ENCODE results near the gene PTPRE.

PTPRE gene

DNA sequence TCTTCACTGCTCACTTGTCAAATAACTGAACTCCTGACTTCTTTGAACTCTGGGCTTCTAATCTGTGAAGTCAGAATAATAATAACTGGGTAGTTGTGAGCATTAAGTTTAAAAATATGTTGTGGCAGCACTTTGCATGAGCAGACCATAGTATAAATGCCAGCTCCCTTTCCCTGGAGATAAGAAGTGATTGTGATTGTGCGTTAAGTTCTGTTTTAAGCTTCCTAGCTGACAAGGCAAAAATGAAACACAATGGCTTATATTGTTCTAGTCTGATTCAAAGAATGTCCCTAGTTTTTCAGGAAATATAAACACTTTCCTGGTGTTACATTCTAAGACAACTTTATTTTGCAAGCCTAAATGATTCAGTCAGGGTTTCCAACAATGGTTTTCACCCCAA, 61.8 kb downstream of the PTPRE start:
- H3K27me3 ChIP-seq (ENCODE audit: control insufficient read depth, insufficient read depth, low read length, poor library complexity, severe bottlenecking): no peaks in the 10 kb centered on the region
- H3K4me1 ChIP-seq (ENCODE audit: control insufficient read depth, insufficient read depth, low read length): peaks cover 6% of the 10 kb centered on the region
- no peaks in the 10 kb centered on the region for H3K36me3 ChIP-seq (ENCODE audit: control insufficient read depth, insufficient read depth, low read length)
- WGBS, 2 experiments: 89 to 100% methylated on average over 1 of the region's 1 CpG
- H3K27ac ChIP-seq (ENCODE audit: insufficient read depth, low read depth, low read length, poor library complexity, severe bottlenecking): no peak overlapping the region
- no peaks in the 10 kb centered on the region for H3K9me3 ChIP-seq (ENCODE audit: control insufficient read depth, low read length)
- no peak overlapping the region for H3K4me3 ChIP-seq (ENCODE audit: insufficient read depth, low read depth, low read length)

DNA sequence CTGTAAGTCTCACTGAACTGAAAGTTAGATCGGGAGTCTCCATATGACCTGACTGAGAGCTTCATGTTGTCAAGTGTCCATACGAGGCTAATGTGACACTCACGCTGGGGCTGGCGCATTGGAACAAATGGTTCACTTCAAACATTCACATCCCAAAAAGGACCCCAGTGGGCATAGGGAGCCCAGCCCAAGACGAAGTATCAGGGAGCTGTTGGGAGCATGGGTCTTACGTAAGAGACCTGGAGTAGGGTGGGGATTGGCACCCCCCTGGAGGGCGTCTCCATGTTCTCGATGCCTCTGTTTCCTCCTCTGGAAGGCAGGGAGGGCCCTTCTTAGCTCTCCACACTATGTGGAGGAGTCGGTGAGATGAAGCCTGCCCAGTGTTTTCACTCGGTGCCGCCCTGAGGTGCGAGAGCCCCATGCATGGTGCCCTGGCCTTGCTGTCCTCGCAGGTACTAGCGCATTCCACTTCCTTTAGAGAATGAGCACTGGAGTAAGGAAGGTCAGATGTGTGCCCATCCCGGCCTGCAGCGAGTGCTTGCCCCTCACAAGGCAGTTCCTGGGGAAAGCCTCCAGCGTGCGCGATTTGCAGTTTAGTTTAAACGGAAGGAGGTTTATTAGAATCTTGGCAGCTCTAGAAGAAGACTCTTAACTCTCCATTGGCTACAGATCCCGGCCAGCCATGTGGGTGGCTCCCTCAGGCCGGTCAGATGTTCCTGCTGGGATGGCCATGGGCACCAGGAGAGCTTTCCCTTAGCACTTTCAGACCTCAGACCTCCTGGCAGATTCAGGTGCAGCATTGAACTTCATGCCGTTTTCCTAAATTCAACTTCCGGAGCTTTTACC, 64.4 kb downstream of the PTPRE start:
- H3K9me3 ChIP-seq (ENCODE audit: control insufficient read depth, low read length): no peaks in the 10 kb centered on the region
- H3K36me3 ChIP-seq (ENCODE audit: control insufficient read depth, insufficient read depth, low read length): no peaks in the 10 kb centered on the region
- H3K4me1 ChIP-seq (ENCODE audit: control insufficient read depth, insufficient read depth, low read length): peaks cover 6% of the 10 kb centered on the region
- H3K4me3 ChIP-seq (ENCODE audit: insufficient read depth, low read depth, low read length): no peak overlapping the region
- H3K27me3 ChIP-seq (ENCODE audit: control insufficient read depth, insufficient read depth, low read length, poor library complexity, severe bottlenecking): no peaks in the 10 kb centered on the region
- H3K27ac ChIP-seq (ENCODE audit: insufficient read depth, low read depth, low read length, poor library complexity, severe bottlenecking): no peak overlapping the region
- WGBS, 2 experiments: 92 to 95% methylated on average over 24 of the region's 24 CpGs

DNA sequence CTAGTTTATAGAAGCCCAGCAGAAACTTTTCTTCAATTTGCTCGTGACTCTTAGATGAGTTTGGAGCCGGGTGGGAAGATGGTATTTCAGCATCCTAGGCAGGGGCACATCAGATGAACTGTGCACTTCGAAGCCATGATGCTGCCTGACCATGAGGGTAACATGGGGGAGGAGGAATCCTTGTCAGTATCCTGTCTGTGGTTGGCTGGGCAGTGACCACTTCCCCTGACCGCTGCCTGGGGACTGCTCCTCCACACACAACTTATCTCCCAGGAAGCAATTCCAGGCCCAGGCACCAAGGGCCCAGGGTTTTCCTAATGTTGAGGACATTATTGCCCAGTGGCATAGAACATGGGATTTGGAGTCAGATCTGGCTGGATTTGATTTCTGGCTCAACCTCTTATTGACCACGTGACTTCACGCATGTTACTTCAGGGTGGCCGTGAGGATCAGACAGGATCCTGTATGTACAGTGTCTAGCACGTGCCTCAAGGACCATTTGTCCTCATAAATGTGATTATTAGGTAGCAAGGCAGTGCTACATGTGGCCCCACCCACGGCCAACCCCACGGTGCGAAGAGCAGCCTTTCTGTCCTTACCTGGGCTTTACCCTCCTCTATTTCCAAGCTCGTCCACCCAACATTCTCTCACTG, 65.2 kb downstream of the PTPRE start:
- H3K36me3 ChIP-seq (ENCODE audit: control insufficient read depth, insufficient read depth, low read length): no peaks in the 10 kb centered on the region
- WGBS, 2 experiments: 93 to 94% methylated on average over 12 of the region's 12 CpGs
- peaks cover 6% of the 10 kb centered on the region for H3K4me1 ChIP-seq (ENCODE audit: control insufficient read depth, insufficient read depth, low read length)
- no peak overlapping the region for H3K4me3 ChIP-seq (ENCODE audit: insufficient read depth, low read depth, low read length)
- no peaks in the 10 kb centered on the region for H3K27me3 ChIP-seq (ENCODE audit: control insufficient read depth, insufficient read depth, low read length, poor library complexity, severe bottlenecking)
- H3K27ac ChIP-seq (ENCODE audit: insufficient read depth, low read depth, low read length, poor library complexity, severe bottlenecking): no peak overlapping the region
- no peaks in the 10 kb centered on the region for H3K9me3 ChIP-seq (ENCODE audit: control insufficient read depth, low read length)

DNA sequence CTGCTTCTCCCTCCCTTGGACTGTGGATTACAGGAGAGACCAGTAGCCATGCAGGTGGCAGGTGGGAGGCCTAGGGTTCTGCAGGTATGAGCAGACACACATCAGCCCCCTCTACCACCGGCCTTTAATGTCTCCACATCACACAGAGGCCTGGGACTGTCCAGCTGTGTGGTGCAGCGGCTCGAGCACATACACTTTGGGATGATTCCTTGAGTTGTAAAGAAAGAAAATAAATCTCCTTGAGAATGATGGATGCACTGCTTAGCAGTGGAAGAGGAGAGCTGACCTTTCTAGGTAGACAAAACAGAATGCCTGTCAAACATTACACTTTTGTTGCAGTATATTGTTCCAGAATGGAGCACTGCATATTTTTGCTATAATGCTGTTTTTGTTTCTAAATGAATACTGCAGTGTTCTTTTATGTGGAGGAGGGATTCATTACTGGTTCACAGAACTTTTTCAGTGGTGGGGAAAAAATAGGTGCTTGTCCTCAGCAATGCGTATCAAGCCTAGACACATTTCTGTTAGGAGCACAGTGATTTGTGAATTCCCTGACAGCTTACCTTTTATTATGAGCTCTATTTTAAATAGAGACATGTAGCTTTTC, 66.0 kb downstream of the PTPRE start:
- 94 to 95% methylated on average over 4 of the region's 4 CpGs for WGBS, 2 experiments
- Histone ChIP-seq H3K9me3 (ENCODE audit: control insufficient read depth, low read length) (no peaks in the 10 kb centered on the region), H3K4me1 (ENCODE audit: control insufficient read depth, insufficient read depth, low read length) (peaks cover 9% of the 10 kb centered on the region), H3K27me3 (ENCODE audit: control insufficient read depth, insufficient read depth, low read length, poor library complexity, severe bottlenecking) (no peaks in the 10 kb centered on the region), H3K27ac (ENCODE audit: insufficient read depth, low read depth, low read length, poor library complexity, severe bottlenecking) (no peak overlapping the region), H3K4me3 (ENCODE audit: insufficient read depth, low read depth, low read length) (no peak overlapping the region), H3K36me3 (ENCODE audit: control insufficient read depth, insufficient read depth, low read length) (no peaks in the 10 kb centered on the region)

DNA sequence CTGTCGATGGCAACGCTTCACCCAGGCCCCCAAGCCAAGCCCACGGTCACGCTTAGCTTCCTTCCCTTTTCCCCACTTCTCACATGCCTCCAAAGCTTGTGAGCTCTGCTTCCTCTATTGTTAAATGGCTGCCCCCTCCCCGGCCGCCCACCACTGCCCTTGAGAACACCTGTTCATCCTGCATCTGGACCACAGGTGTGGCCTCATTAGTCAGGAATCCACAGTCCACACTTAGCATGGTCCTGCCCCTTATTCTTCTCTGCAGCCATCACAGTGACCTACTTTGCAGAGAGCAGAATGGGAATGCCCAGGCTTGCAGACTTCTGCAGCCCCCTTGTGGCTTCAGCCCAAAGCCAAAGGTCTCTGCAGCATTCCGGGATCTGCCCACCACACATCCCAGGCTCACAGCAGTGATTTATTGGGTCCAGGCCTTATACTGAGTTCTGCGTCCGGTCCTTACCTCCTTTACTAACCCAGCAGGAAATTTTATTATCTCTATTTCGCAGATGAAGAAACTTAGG, 66.9 kb downstream of the PTPRE start:
- Histone ChIP-seq H3K36me3 (ENCODE audit: control insufficient read depth, insufficient read depth, low read length) (no peaks in the 10 kb centered on the region), H3K27me3 (ENCODE audit: control insufficient read depth, insufficient read depth, low read length, poor library complexity, severe bottlenecking) (no peaks in the 10 kb centered on the region), H3K27ac (ENCODE audit: insufficient read depth, low read depth, low read length, poor library complexity, severe bottlenecking) (no peak overlapping the region), H3K4me1 (ENCODE audit: control insufficient read depth, insufficient read depth, low read length) (peaks cover 3% of the 10 kb centered on the region), H3K9me3 (ENCODE audit: control insufficient read depth, low read length) (no peaks in the 10 kb centered on the region), H3K4me3 (ENCODE audit: insufficient read depth, low read depth, low read length) (no peak overlapping the region)
- WGBS, 2 experiments: 82 to 84% methylated on average over 10 of the region's 10 CpGs

DNA sequence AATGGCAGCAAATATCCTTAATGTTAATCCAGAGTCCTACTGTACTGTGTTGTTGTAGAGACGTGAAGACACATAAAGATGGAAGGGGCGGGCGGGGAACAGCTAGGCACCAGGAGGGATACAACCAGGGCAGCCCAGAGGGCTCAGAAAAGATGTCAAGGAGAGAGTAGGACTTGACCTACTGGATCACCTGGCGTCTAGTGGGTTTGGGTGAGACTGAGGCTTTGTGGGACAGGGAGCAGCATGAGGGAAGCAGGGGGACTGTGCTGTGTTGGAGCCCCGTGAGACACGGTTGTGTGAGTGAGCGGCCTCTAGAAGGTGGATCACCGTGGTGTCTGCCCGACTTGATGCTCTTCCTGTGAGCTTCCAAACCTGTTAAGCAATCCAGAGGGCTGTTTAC, 68.0 kb downstream of the PTPRE start:
- peaks cover 3% of the 10 kb centered on the region for H3K4me1 ChIP-seq (ENCODE audit: control insufficient read depth, insufficient read depth, low read length)
- H3K4me3 ChIP-seq (ENCODE audit: insufficient read depth, low read depth, low read length): no peak overlapping the region
- H3K9me3 ChIP-seq (ENCODE audit: control insufficient read depth, low read length): no peaks in the 10 kb centered on the region
- no peaks in the 10 kb centered on the region for H3K36me3 ChIP-seq (ENCODE audit: control insufficient read depth, insufficient read depth, low read length)
- no peaks in the 10 kb centered on the region for H3K27me3 ChIP-seq (ENCODE audit: control insufficient read depth, insufficient read depth, low read length, poor library complexity, severe bottlenecking)
- H3K27ac ChIP-seq (ENCODE audit: insufficient read depth, low read depth, low read length, poor library complexity, severe bottlenecking): no peak overlapping the region
- WGBS, 2 experiments: 93 to 94% methylated on average over 9 of the region's 9 CpGs

DNA sequence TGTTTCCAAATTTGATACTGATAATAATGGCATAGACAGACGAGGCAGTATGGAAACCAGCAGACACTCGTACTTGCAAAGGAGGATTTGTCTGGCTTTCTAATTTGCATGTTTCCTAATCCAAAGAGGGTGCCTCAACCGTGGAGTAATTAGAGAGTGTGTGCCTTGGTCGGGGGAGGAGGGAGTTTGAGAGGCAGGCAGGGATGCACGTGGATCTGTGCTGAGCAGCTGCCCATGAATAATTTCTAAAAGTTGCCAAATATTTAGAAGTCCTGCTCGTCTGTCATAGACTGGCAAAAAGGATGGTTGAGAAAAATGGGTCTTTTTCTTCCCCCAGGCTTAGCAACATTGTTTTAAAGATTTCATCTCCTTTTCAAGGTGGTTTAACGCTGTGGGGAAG, 69.4 kb downstream of the PTPRE start:
- no peak overlapping the region for H3K27ac ChIP-seq (ENCODE audit: insufficient read depth, low read depth, low read length, poor library complexity, severe bottlenecking)
- 52 to 59% methylated on average over 7 of the region's 7 CpGs for WGBS, 2 experiments

DNA sequence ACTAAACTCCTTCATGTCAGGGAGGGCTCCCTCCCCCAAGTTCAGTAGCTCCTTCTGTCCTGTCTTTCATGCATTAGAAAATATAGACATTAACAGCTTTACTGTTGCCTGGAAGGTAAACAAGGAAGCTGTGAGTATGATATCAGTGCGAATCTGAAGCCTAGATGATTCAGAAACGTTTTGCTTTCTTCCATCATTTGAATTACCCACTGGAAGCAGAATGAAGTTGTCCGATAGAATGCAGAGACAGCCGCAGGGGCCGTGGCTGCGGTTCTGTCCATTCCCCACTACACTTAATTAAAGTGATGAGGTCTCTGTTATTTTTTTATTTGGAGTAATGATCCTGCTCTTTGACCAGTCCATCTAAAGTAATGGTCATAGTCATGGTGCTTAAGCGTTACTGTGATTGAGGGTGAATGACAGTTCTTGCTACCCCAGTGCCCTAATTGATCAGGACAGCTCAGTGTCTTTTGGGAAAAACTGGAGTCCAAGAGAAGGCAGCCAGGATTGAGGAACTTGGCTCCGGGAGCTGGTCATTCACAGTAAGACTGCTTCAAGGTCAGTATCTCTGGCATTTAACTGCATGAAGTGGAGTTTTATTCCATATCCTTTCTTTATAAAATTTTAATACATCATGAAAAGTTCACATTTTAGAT, 69.9 kb downstream of the PTPRE start:
- H3K36me3 ChIP-seq (ENCODE audit: control insufficient read depth, insufficient read depth, low read length): no peaks in the 10 kb centered on the region
- H3K27ac ChIP-seq (ENCODE audit: insufficient read depth, low read depth, low read length, poor library complexity, severe bottlenecking): no peak overlapping the region
- H3K4me3 ChIP-seq (ENCODE audit: insufficient read depth, low read depth, low read length): no peak overlapping the region
- WGBS, 2 experiments: 89 to 93% methylated on average over 8 of the region's 8 CpGs
- H3K4me1 ChIP-seq (ENCODE audit: control insufficient read depth, insufficient read depth, low read length): peaks cover 3% of the 10 kb centered on the region
- H3K27me3 ChIP-seq (ENCODE audit: control insufficient read depth, insufficient read depth, low read length, poor library complexity, severe bottlenecking): no peaks in the 10 kb centered on the region
- no peaks in the 10 kb centered on the region for H3K9me3 ChIP-seq (ENCODE audit: control insufficient read depth, low read length)

More for the DNA sequence above, 69.4 kb downstream of the PTPRE start:
- peaks cover 3% of the 10 kb centered on the region for H3K4me1 ChIP-seq (ENCODE audit: control insufficient read depth, insufficient read depth, low read length)
- H3K36me3 ChIP-seq (ENCODE audit: control insufficient read depth, insufficient read depth, low read length): no peaks in the 10 kb centered on the region
- H3K27me3 ChIP-seq (ENCODE audit: control insufficient read depth, insufficient read depth, low read length, poor library complexity, severe bottlenecking): no peaks in the 10 kb centered on the region
- no peak overlapping the region for H3K4me3 ChIP-seq (ENCODE audit: insufficient read depth, low read depth, low read length)
- H3K9me3 ChIP-seq (ENCODE audit: control insufficient read depth, low read length): no peaks in the 10 kb centered on the region

DNA sequence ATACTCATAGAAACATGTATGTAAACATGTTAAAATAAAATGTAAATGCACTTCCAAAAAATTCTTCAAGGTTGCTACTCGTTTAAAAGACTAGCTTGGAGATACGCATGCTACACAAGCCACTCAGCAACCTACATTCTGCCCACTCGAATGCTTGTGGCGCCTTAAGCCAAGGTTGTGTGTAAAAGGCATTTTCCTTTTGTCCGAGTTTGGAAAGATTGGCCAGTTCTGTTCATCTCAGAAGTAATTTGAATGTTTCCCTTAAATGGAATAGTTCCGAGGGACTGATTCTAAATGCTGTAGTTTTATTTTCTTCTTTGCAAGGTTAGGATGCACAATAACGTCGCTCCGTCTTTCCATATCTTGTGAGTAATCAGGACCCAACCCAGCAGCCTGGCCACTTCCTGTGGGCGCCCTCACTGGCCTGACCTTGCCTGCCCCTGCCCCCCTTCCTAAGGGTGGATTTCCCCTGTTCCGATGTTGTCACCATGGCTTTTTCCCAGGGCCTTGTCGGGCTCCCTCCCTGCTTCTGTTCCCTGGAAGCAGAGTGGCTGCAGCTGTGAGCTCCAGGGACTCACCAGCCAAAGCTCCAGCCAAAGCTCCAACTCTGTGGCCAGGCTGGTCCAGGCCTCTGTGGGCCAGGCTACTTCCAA, 70.6 kb downstream of the PTPRE start:
- no peaks in the 10 kb centered on the region for H3K9me3 ChIP-seq (ENCODE audit: control insufficient read depth, low read length)
- H3K27ac ChIP-seq (ENCODE audit: insufficient read depth, low read depth, low read length, poor library complexity, severe bottlenecking): no peak overlapping the region
- 84% methylated on average over 12 of the region's 12 CpGs for WGBS, 2 experiments
- H3K27me3 ChIP-seq (ENCODE audit: control insufficient read depth, insufficient read depth, low read length, poor library complexity, severe bottlenecking): no peaks in the 10 kb centered on the region
- no peak overlapping the region for H3K4me3 ChIP-seq (ENCODE audit: insufficient read depth, low read depth, low read length)
- H3K36me3 ChIP-seq (ENCODE audit: control insufficient read depth, insufficient read depth, low read length): no peaks in the 10 kb centered on the region
- peaks cover 3% of the 10 kb centered on the region for H3K4me1 ChIP-seq (ENCODE audit: control insufficient read depth, insufficient read depth, low read length)

Measured in ectodermal cell (in vitro differentiated cells).